ENCODE results near the gene TGM3.
"Not testable (repeated sequence)": the region's sequence is repeated elsewhere in the genome, so short reads cannot be mapped to it uniquely, and the experiment has no call there.

GRCh38 chr20:2264621-2265374 lies 31.0 kb upstream of the TGM3 start:
- not testable (repeated sequence) for TF ChIP-seq EZH2 (IDR thresholded peaks at IDR 0.05); EZH2phosphoT487 (IDR thresholded peaks at IDR 0.05; ENCODE audit: borderline replicate concordance); ELF1 (IDR thresholded peaks at IDR 0.05; ENCODE audit: borderline replicate concordance, low read depth); YY1 (IDR thresholded peaks at IDR 0.05; ENCODE audit: extremely low read depth, insufficient replicate concordance, low read depth, low read length); FOSL1 (IDR thresholded peaks at IDR 0.05; ENCODE audit: low read depth); EGR1 (IDR thresholded peaks at IDR 0.05; ENCODE audit: low read depth); RAD21 (IDR thresholded peaks at IDR 0.05; ENCODE audit: low read depth); CBX3 (IDR thresholded peaks at IDR 0.05; ENCODE audit: low read depth); POLR2A (IDR thresholded peaks at IDR 0.05; ENCODE audit: borderline replicate concordance, extremely low read depth, insufficient read depth, insufficient read length)
- TF ChIP-seq, protein P1, sequence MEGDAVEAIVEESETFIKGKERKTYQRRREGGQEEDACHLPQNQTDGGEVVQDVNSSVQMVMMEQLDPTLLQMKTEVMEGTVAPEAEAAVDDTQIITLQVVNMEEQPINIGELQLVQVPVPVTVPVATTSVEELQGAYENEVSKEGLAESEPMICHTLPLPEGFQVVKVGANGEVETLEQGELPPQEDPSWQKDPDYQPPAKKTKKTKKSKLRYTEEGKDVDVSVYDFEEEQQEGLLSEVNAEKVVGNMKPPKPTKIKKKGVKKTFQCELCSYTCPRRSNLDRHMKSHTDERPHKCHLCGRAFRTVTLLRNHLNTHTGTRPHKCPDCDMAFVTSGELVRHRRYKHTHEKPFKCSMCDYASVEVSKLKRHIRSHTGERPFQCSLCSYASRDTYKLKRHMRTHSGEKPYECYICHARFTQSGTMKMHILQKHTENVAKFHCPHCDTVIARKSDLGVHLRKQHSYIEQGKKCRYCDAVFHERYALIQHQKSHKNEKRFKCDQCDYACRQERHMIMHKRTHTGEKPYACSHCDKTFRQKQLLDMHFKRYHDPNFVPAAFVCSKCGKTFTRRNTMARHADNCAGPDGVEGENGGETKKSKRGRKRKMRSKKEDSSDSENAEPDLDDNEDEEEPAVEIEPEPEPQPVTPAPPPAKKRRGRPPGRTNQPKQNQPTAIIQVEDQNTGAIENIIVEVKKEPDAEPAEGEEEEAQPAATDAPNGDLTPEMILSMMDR (IDR thresholded peaks at IDR 0.05 in 2 of 3, conservative IDR thresholded peaks at IDR 0.05 in 1 of 3; ENCODE audit: borderline replicate concordance in 1 of 3, insufficient read depth in 1 of 3, low read depth in 2 of 3, low read length in 2 of 3): not testable (repeated sequence)
- TF ChIP-seq, protein P2, sequence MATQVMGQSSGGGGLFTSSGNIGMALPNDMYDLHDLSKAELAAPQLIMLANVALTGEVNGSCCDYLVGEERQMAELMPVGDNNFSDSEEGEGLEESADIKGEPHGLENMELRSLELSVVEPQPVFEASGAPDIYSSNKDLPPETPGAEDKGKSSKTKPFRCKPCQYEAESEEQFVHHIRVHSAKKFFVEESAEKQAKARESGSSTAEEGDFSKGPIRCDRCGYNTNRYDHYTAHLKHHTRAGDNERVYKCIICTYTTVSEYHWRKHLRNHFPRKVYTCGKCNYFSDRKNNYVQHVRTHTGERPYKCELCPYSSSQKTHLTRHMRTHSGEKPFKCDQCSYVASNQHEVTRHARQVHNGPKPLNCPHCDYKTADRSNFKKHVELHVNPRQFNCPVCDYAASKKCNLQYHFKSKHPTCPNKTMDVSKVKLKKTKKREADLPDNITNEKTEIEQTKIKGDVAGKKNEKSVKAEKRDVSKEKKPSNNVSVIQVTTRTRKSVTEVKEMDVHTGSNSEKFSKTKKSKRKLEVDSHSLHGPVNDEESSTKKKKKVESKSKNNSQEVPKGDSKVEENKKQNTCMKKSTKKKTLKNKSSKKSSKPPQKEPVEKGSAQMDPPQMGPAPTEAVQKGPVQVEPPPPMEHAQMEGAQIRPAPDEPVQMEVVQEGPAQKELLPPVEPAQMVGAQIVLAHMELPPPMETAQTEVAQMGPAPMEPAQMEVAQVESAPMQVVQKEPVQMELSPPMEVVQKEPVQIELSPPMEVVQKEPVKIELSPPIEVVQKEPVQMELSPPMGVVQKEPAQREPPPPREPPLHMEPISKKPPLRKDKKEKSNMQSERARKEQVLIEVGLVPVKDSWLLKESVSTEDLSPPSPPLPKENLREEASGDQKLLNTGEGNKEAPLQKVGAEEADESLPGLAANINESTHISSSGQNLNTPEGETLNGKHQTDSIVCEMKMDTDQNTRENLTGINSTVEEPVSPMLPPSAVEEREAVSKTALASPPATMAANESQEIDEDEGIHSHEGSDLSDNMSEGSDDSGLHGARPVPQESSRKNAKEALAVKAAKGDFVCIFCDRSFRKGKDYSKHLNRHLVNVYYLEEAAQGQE (IDR thresholded peaks at IDR 0.05; ENCODE audit: low read depth): not testable (repeated sequence)

Data from HCT116 (cell line).